Activated CD4-positive, CD25-positive, alpha-beta regulatory T cell treated with anti-CD3 and anti-CD28 coated beads, Interleukin-2, amount 50 U/mL, for 72 hours (primary cell): ENCODE results near the gene SCIMP.
"Not testable (repeated sequence)": the region's sequence is repeated elsewhere in the genome, so short reads cannot be mapped to it uniquely, and the experiment has no call there.

Source experiments
- DNase-seq: peaks from one replicate; pipeline ENCODE4 v3.0.0; 2021

Gene SCIMP

GRCh38 chr17:5183410-5183793 lies 51.3 kb downstream of the SCIMP start:
- no peak for DNase-seq

GRCh38 chr17:5182597-5183409 lies 51.9 kb downstream of the SCIMP start:
- DNase-seq: no peak

- DNase-seq: no peak
Observed at GRCh38 chr17:5181509-5182305, 53.0 kb downstream of the SCIMP start.

GRCh38 chr17:5179003-5179402 lies 55.7 kb downstream of the SCIMP start:
- no peak for DNase-seq

GRCh38 chr17:5175027-5175426 lies 59.6 kb downstream of the SCIMP start:
- not testable (repeated sequence) for DNase-seq

- not testable (repeated sequence) for DNase-seq
Observed at GRCh38 chr17:5165791-5166564, 68.7 kb downstream of the SCIMP start.

- no peak for DNase-seq
Observed at GRCh38 chr17:5164436-5164835, 70.2 kb downstream of the SCIMP start.

- not testable (repeated sequence) for DNase-seq
Observed at GRCh38 chr17:5161793-5162192, 72.9 kb downstream of the SCIMP start.

GRCh38 chr17:5160702-5161101 lies 74.0 kb downstream of the SCIMP start:
- DNase-seq: not testable (repeated sequence)
